GM19025 (cell line): ENCODE measurements around the gene RYR3.
A peak's percentile ranks its signal among the peaks of the same experiment; 100 is the strongest.

Source experiments
- ATAC-seq: cut with Tn5 transposase; IDR thresholded peaks from one replicate; pipeline ENCODE4 v1.9.1; 2021; ENCODE audit warnings: mild to moderate bottlenecking, low read depth, moderate library complexity; ENCODE audit not compliant: unreplicated experiment

RYR3 gene

GRCh38 chr15:33851079-33851478 lies 540.3 kb downstream of the RYR3 start:
- ATAC-seq = no peak

DNA sequence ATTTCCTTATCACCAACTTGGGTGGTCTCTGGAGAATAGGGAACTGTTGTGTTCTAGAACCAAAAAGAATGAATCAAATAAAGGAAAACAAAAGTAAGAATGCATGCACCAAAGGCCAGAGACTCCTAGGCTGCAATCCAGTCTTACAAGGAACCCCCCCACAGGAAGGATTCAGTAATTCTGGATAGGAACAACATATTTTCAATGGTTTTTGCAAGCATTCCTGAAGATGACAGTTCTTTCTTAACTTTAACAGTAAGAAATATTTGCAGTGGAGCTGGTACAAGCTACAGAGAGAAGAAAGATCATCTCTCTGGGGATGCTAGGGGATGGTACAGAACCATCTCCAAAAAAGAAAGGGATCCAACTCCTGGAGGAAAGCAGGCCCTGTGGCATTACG lies 541.3 kb downstream of the RYR3 start:
- ATAC-seq = no peak

DNA sequence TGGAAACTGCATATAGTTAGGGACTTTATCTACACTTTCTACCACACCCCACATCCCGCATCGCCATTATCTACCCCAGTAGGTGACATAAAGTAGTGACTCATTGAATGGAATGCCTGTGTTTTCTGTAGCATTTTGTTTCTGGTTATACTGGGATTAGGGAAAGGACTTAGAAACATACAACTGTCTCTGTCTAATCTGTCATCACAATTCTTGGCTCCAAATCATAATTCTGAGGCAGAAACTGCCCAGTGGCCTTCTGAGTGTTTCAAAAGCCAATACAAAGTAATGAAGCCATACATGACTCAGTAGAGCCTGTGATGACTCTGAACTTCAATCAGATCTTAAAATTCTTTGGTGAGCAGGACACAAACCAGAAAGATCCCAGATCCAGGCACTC lies 541.8 kb downstream of the RYR3 start:
- no peak for ATAC-seq

- ATAC-seq = no peak
Measured at GRCh38 chr15:33857726-33858125, 547.0 kb downstream of the RYR3 start.

- no peak for ATAC-seq
Measured at GRCh38 chr15:33858836-33859235, 548.1 kb downstream of the RYR3 start.

DNA sequence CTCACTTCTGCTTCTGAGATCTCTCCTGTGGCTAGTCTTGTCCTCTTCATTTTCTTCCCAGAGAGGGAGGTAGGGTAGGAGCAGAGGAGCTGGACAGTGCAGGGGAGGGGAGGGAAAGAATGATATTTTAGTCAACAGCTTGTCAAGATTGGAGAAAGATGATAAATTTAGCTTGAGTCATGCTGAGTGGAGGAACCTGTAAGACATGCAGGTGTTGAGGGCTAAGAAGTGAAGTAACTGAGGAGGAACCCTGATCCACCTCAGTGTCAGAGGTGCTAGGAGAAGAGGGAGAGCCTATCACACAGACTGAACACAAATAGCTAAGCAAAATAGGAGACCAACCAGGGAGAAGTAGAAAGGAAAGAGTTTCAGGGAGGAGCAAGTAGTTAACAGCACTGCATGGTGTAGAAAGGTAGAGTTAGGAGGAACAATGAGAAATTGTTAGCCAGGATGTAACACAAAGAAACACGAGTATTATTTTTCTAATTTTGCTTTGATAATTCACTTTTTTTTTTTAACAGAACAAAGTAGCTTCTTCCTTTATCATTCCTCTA lies 549.3 kb downstream of the RYR3 start:
- no peak for ATAC-seq

DNA sequence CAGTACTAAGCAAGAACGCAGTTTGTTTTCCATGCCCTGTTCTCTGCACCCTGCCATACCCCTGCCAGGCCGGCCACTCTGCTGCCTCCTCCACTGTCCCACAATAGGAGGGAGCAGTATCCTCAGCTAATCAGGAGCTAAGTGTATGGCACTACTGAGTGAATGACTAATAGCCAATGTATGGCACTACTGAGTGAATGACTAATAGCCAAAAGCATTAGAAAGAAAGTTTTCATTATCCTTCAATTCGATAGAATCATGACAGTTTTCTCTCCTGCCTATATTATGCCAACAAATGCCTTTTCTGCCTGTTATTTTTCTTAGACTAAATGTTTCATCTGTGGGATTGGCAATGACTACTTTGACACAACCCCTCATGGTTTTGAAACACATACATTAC lies 550.0 kb downstream of the RYR3 start:
- ATAC-seq = no peak

- ATAC-seq = no peak
Measured at GRCh38 chr15:33864360-33865075, 553.8 kb downstream of the RYR3 start.

- ATAC-seq = no peak
Measured at GRCh38 chr15:33865416-33865815, 554.6 kb downstream of the RYR3 start.

- no peak for ATAC-seq
Measured at GRCh38 chr15:33866101-33866737, 555.5 kb downstream of the RYR3 start.

GRCh38 chr15:33871980-33872379 lies 561.2 kb downstream of the RYR3 start:
- no peak for ATAC-seq

GRCh38 chr15:33872416-33873106 lies 561.8 kb downstream of the RYR3 start:
- ATAC-seq = no peak

DNA sequence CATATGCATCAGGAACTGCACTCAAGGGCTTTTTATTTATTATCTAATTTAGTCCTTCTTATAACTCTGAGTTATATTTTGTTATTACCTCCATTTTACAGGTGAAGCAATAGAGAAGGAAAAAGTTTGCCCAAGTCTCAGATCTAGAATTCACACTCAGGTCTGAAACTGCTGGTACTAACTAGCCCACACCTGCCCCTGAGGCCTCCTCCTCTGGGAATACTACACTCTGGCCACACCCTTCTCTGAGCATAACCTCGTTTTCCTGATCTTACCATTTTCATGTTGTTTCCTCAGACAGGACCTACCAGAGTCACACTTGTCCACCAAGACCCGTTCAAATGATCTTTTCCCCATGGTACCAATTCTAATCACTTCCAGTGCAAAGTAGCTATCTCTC lies 563.4 kb downstream of the RYR3 start:
- ATAC-seq = no peak

- ATAC-seq = no peak
Measured at GRCh38 chr15:33882921-33883320, 572.2 kb downstream of the RYR3 start.

GRCh38 chr15:33888176-33888575 lies 577.4 kb downstream of the RYR3 start:
- ATAC-seq = no peak

DNA sequence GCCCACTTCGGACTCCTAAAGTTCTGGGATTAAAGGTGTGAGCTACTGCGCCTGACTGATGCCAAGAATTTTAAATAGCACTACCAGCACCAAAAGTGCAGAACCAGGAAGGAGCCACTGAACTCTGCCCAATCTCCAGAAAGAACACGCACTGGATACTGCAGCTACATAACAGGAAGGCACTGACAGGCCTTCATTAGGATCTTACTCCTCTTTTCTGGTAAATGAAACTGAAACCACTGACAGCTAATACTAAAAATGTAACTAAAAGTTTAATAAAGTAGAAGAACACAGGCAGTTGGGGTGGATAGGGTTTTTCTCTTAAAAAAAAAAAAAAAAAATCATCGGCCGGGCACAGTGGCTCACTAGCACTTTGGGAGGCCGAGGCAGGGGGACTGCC lies 583.4 kb downstream of the RYR3 start:
- ATAC-seq = peak; percentile 58

- no peak for ATAC-seq
Measured at GRCh38 chr15:33902043-33902442, 591.3 kb downstream of the RYR3 start.

DNA sequence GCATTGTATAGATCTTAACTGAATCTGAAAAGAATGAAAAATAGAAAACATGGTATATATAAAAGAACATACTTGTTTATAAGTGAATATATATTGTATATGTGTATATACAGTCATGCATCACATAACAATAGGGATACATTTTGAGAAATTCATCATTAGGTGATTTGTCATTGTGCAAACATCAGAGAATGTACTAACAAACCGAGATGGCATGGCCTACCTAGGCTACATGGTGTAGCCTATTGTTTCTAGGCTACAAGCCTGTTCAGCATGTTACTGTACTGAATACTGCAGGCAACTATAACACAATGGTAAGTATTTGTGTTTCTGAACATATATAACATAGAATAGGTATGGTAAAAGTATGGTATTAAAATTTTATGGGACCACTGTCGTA lies 592.9 kb downstream of the RYR3 start:
- no peak for ATAC-seq

- ATAC-seq = no peak
Measured at GRCh38 chr15:33907326-33907725, 596.6 kb downstream of the RYR3 start.

- no peak for ATAC-seq
Measured at GRCh38 chr15:33908406-33908805, 597.6 kb downstream of the RYR3 start.

GRCh38 chr15:33910741-33911140 lies 600.0 kb downstream of the RYR3 start:
- no peak for ATAC-seq
